C4-2B (cell line): ENCODE data around the gene C20orf141.

Source experiments
- H3K27ac ChIP-seq: fragments of 450-650 bp; 2 replicates; pipeline ENCODE4 v1.5.1; 2017
- CTCF ChIP-seq: fragments of 450-650 bp; conservative IDR thresholded peaks from 2 replicates; pipeline ENCODE4 v1.5.1; 2017; ENCODE audit warnings: mild to moderate bottlenecking
- ZFX ChIP-seq: fragments of 450-650 bp; IDR thresholded peaks from 2 replicates; pipeline ENCODE4 v1.6.1; 2017

C20orf141 gene

GRCh38 chr20:2845607-2846006 lies 30.8 kb downstream of the C20orf141 start:
- TF ChIP-seq ZFX (no peak), CTCF (no peak)
- H3K27ac ChIP-seq, result no peak overlapping the region

- TF ChIP-seq CTCF (no peak), ZFX (no peak)
- no peak overlapping the region for H3K27ac ChIP-seq
These were observed 31.9 kb downstream of the C20orf141 start for GRCh38 chr20:2846698-2847097.

- TF ChIP-seq CTCF, result no peak
- TF ChIP-seq ZFX, result no peak
- H3K27ac ChIP-seq, result no peak overlapping the region
These were observed 33.0 kb downstream of the C20orf141 start for GRCh38 chr20:2847802-2848201.

GRCh38 chr20:2849529-2849928 lies 34.7 kb downstream of the C20orf141 start:
- no peak for TF ChIP-seq CTCF
- TF ChIP-seq ZFX, result no peak

GRCh38 chr20:2851086-2851485 lies 36.3 kb downstream of the C20orf141 start:
- no peak overlapping the region for H3K27ac ChIP-seq
- TF ChIP-seq ZFX (no peak), CTCF (no peak)

More at GRCh38 chr20:2849529-2849928, 34.7 kb downstream of the C20orf141 start:
- H3K27ac ChIP-seq, result no peak overlapping the region

- no peak for TF ChIP-seq CTCF
- no peak for TF ChIP-seq ZFX
- H3K27ac ChIP-seq, result peak overlapping the region; percentile 48
These were observed 43.8 kb downstream of the C20orf141 start for GRCh38 chr20:2858591-2858990.

GRCh38 chr20:2859330-2860121 lies 44.7 kb downstream of the C20orf141 start:
- TF ChIP-seq ZFX (no peak), CTCF (no peak)
- H3K27ac ChIP-seq, result peak overlapping the region; percentile 48
